ENCODE data around the gene PHF13.
A peak's percentile ranks its signal among the peaks of the same experiment; 100 is the strongest.

The PHF13 gene

GRCh38 chr1:6602669-6603237 lies 10.8 kb upstream of the PHF13 start, which contains the start of gene KLHL21:
KLHL21 (minus strand) TSS chr1:6602869; CDS start chr1:6602817, 52 bp downstream.
- DNase-seq: peak; percentile 91

- peak; percentile 57 for DNase-seq
Measured at GRCh38 chr1:6603238-6603914, 10.2 kb upstream of the PHF13 start.

- DNase-seq: peak; percentile 28
Measured at GRCh38 chr1:6603915-6604558, 9.5 kb upstream of the PHF13 start.

GRCh38 chr1:6612641-6613360 lies 730 bp upstream of the PHF13 start:
- DNase-seq: no peak

GRCh38 chr1:6614019-6614928 lies 743 bp downstream of the PHF13 start:
- DNase-seq: peak; percentile 70

DNA sequence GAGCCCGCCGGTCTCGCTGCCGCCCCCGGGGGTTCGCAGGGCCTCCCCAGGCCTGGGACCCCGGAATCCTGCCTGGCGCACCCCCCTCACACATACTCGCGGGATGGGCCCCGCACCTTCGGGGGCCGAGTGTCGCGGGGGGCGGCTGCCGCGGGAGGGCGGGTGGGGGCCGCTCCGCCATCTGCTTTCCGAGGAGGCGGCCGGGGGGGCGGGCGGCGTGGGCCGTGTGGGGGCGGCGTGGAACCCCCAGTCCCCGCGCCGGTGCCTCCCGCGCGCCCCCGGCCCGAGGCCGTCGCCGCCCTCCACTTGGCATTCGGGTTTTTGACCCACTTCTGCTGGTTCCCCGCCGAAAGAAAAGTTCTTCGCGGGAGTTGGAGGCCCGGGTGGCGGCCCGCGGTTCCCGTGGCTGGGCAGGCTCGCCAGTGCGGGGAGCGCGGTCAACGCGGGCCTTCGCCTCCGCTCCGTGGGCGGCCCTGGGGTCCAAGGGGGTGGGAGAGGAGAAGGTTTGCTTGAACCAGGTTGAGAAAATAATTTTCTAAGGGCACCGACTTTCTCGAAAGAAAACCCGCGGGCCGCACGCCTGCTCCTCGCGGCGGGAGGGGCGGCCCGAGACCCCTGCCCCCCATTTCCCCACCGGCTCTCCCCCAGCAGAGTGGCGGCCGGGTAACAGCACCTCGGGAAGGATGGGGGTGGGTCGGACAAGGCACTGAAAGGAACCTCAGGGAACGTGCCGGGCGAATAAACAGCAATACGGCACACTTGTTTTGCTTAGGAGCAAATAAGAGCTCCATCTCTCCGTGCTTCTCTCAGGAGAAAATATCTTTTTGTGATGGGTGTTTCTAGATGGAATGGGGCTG lies 1.6 kb downstream of the PHF13 start:
- DNase-seq: peak; percentile 26

DNA sequence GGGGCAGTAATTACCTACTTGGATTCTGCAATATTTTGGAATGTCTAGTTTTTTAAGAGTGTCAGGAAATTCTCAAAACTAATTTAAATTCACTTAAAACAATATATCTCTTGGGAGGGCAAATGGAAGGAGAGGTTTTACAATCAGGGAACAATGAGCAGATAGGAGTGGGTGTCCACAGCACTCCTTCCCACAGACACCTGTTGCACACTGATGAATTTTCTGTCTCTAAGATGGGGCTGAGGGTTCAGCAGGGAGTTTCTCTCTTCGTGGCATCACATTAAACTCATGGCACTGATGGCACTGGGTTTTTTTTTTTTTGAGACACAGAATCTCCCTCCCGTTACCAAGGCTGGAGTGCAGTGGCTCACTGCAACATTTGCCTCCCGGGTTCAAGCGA lies 5.5 kb downstream of the PHF13 start:
- DNase-seq: no peak

- DNase-seq: no peak
Measured at GRCh38 chr1:6621429-6622391, 8.2 kb downstream of the PHF13 start.

DNA sequence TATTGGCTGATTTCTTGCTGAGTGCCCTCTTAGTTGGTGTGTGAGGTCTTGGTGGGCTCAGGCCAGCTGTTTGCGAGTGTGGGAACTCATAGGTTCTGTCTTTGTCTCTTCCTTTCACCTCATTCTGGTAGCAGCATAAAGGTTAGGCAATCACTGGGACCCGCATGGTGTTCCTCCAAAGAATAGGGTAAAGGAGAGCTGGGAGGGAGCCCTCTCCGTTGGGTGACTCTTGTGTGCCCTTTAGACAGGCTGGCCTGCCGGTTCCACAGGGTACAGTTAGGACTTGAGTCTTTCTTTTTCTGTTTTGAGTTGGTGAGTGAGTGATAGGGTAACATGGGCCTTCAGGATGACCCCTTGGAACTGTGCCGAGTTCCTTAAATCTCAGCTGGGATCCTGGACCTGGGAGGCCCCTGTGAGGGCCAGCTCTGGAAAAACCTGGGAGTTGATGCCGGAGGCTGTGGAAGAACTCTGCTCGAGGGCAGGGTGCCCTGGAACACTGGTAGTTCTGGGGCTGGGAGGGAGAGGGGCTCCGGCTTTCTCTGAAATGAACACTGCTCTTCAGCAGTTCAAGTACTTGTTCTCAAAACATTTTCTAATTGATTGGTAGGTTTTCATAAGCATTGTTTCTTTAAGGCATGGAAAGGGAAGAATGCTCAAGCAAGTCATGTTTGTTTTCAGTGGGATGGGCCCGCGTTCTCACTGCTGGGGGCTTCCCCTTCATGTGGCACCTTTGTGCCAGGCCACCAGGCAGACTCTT lies 9.0 kb downstream of the PHF13 start:
- no peak for DNase-seq

DNA sequence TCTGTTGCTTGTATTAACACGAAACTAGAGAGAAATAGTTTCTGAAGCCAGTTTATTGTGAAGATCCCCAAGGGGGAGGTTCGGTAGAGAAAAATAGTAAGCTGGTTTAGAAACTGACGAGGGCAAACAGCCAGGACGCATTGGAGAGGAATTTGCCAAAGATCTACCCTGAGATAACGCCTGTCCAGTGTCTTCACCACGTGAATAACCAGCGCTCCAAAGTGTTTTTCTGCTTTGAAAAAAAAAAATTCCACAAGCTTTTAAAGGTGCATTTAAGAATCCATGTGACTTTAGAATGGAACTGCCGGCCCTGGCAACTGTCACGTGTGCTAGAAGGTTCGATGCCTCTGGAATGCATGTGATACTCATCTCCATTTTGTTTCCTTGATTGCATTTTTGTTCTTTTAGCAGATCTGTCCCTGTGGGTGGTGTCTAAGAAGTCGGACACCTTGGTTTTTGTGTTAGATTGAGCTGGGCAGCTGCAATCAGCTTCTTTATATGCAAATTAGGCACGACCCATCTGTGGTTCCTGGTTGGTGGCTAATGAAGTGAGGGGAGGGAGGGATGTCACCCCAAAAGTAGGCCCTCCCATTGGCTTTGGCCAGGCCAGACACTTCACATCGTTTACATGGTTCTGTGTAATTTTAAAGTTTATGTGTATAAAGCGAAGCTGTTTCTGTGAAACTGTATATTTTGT lies 9.9 kb downstream of the PHF13 start:
- DNase-seq: no peak

DNA sequence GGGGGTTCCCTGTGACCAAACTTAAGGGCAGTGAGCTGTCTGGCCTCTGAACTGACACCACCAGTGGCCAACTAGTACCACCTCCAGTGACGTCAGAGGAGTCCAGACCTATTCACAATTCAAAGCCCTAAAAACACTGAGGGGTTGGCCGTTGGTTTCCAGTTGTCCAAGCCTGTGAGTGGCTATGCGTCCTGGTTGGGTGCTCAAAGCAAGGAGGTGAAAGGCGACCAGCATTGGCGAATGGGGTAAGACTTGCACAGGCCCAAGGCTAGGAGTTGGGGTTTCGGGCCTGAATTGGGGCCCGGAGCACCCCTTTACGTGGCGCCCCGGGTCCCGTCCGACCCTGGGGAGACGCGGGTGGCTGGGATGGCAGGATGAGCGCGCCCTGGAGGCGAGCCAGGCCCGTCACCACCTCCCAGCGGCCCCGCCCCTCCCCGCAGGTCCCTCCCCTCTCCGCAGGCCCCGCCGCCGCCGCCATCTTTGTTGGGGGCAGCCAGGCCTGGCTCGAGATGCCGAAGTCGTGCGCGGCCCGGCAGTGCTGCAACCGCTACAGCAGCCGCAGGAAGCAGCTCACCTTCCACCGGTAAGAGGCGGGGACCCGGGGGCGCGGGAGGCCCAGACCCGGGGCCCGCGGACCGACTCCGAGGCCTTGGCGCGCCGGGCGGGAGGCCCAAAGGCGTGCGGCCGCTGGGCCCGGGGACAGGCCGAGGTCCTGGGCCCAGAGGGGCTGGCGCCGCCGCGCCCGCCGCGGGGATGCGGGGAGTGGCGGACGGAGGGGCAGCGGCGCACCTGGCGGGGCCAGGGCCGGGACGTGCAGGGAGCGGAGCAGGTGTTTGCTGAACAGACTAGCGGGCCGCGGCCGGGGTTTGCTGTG lies 11.4 kb downstream of the PHF13 start, which contains the start of gene THAP3:
Gene THAP3, plus strand, starts transcription at position 159 of the 874 bp plus-strand sequence. Its CDS starts 351 bp downstream, at position 510.
- DNase-seq: peak; percentile 88

- peak; percentile 5 for DNase-seq
Measured at GRCh38 chr1:6625584-6626149, 12.1 kb downstream of the PHF13 start.

GRCh38 chr1:6627031-6627430 lies 13.5 kb downstream of the PHF13 start:
- DNase-seq: no peak

GRCh38 chr1:6627841-6628545 lies 14.5 kb downstream of the PHF13 start:
- no peak for DNase-seq

GRCh38 chr1:6628971-6629479 lies 15.5 kb downstream of the PHF13 start:
- DNase-seq: no peak

DNA sequence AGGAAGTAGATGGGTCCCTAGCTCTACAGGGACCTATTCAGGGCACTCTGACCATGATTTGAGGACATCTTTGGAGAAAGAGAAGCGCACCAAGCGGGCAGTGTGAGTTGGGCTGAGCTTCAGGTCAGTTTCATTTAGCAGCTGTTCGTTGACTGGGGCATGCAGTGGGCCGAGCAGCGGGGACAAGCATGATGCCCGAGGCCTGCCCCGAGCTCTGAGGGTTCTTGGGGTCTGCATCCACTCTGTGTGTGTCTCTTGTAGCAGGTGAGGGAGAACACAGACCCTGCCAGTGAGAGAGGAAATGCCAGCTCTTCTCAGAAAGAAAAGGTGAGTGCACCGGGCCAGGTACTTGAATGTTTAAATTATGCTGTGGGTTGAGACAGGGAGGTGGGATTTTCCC lies 16.5 kb downstream of the PHF13 start:
- DNase-seq: no peak

Measured in activated naive CD4-positive, alpha-beta T cell treated with Interleukin-2 at 50 U/mL for 16 hours (primary cell).